SKM-1 treated with dmso at 0.1 percent for 144 hours (cell line): ENCODE data around the gene C4orf50.
"Not testable (repeated sequence)": the region's sequence is repeated elsewhere in the genome, so short reads cannot be mapped to it uniquely, and the experiment has no call there.

Source experiments
- DNase-seq: peaks from one replicate; lab custom pipeline; 2025; ENCODE audit not compliant: unreplicated experiment; lab: John Stamatoyannopoulos, UW

Gene C4orf50

DNA sequence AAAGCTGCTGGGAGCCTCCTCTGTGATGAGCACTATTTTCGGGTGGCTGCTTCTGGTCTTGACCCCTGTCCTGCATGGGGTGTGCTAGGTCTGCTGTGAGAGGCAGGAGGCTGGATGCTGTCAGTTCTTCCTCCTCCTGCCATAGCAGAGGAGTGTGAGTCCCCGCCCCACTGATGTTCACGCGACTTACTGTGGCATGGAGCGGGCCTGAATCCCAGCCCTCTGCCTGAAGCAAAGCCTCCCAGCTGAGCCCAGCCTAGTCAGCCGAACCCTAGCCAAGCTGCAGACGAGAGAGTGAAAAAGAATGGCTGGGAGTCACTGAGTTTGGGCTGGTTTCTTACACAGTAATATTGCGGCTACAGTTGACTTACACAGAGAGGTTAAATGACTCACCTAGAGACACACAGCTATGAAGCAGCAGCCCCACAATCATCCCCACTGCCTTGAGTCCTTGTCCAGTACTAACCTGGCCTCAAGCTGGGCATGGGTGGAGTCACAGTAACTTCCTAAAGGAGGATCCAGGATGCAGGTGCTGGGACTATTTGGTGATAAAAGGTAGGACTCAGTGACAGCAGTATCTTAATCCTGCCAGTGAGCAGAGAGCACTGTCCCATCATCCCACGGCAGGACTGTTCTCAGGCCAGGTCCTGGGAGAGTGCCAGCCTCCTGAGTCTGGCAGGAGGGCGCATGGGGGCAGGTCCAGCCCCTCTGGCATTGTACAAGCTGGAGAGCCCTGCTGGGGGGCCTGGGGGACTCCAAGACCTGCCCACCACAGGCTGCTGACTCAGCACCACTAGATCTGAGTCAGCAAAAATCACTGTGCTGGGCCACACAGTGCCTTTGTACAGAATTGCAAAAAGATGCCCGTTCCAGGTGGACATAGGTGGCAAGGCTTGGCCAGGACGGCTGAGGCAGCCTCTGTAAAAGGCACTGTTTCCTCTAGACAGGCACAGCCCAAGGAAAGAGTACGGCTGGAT is 65.0 kb downstream of the C4orf50 start:
- no peak for DNase-seq

DNA sequence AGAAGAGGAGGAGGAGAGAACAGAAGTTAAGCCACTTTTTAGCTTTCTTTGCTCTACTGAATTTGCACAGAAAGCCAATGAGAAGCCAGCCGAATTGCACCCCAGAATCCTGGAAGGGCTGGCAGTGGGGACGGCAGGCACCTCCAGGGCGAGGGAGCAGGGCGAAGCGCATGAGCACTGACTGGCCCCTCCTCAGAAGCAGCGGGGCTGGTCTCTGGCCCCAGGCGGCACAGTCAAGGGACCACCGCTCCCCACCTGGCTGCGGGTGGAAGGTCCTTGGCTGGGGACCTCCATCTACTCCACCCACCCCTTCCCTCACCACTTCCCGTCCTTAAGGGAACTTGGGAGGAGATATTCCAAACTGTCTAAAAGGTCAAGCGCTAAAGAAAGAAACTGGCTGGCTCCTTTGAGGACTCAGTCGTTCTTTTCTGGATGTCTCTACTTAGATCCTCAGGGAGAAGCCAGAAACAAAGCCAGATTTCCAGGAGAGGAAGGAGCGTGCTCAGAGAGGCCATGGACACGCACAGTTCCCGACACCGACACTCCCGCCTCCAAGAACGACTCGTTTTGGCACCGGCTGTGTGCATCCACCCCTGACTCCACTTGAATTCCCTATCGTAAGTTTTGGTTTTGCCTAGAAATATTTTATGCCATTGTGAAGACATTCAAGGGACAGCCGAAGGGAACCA is 65.8 kb downstream of the C4orf50 start:
- DNase-seq, result no peak

DNA sequence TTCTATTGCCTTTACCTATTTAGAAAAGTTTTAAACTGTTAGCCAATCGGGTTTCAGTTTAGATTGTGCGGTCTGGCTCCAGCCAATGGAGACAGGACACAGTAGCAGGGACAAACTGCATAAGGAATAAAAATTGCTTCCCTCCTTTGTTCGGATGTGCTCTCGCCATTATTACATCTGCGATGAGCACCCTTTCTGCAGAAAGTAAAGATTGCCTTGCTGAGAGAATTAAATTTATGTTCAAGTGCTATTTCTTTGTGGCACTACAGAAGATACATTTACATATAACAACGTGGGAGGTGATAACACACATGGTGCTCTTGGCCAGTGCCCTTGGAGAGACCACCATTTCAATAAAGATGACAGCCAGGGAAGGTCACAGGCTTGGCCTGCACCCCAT is 71.6 kb downstream of the C4orf50 start:
- DNase-seq, result not testable (repeated sequence)

DNA sequence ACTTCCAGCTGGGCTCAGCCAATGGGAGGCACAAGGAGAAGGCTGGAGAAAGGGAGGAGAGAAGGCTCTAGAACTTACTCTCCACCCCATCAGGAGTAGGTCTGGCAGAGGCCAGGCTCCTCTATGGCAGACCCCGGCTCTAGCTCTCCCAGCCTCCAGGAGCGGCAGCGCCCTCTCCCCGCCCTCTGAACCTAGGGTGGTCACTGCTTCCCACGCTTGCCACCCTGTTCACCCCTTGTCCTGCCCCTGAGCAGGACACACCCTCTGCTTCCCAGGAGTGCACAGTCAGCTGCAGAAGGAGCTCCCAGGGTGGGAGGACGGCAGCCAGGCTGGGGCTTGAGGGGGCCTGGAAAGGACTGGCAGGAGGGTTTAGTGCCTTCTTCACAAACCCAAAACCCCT is 72.3 kb downstream of the C4orf50 start:
- DNase-seq, result no peak

DNA sequence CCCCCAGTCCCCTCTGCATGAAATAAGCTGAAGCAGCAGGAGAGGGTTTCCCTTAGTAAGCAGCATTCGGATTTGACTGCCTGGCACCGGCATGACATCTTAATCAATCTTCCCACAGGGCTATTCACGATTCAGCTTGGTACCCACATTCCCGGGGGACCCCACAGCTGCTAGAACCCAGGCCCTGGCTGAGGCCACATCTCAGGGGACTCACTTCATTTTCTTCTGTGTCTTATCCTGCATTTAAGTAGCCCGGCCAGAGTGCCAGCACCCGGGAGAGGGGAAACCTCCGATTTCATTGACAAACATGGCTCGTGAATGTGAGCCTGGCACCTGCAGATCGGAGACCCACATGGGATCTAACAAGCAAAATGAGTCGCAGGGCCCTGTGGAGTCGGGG is 73.1 kb downstream of the C4orf50 start:
- no peak for DNase-seq

DNA sequence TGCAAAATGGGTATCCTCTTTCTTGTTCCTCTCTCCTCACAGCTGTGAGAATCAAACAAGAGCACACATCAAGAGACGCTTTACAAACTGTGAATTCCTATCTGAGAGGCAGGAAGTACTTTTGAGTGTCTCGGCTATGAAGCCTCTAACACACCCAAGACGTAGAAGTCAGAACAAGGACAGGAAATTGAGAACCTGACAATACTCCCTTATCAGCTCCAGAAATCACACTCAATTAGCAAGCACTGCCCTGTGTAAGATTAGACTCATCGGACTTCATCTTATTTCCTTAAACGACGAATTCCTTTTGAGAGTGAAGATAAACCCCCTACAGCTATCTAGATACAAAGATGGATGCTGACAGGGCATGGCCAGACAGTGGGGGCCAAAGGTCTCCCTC is 74.7 kb downstream of the C4orf50 start:
- no peak for DNase-seq

DNA sequence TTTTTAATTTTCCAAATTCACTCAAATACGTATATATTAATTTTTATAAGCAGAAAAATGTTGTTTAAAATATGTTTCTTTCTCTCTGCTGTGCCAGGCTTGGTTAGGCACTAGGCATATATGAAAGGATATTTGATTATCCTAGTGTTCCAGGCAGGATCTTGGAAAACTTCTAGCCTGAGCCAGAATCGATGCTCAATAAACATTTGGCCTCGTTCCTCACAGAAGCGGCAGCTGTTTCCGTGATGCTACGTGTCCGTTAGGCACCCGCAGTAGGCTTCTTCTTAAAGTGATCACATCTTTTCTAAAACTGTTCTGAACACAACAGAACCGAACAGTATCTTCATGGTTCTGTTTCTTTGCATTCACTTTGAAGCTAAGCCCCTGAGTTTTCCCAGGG is 75.3 kb downstream of the C4orf50 start:
- no peak for DNase-seq

DNA sequence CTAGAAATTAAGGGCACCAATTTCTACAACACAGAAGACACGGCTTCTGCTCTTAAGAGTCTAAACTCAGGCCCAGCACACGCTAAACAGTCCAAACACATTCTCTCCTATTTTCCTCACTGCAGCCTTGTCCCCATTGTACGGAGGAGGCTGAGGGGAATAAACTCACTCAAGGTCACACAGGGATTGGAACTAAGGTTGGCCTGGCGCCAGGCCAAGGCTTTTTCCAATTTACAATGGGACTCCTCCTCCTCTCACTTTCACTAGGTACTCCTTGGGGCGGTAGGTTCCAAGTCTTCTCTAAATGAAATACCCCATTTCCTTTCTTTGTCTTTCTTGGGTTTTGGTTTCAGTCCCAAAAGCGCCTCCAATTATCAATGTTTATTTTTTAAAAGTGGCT is 76.6 kb downstream of the C4orf50 start:
- no peak for DNase-seq

DNA sequence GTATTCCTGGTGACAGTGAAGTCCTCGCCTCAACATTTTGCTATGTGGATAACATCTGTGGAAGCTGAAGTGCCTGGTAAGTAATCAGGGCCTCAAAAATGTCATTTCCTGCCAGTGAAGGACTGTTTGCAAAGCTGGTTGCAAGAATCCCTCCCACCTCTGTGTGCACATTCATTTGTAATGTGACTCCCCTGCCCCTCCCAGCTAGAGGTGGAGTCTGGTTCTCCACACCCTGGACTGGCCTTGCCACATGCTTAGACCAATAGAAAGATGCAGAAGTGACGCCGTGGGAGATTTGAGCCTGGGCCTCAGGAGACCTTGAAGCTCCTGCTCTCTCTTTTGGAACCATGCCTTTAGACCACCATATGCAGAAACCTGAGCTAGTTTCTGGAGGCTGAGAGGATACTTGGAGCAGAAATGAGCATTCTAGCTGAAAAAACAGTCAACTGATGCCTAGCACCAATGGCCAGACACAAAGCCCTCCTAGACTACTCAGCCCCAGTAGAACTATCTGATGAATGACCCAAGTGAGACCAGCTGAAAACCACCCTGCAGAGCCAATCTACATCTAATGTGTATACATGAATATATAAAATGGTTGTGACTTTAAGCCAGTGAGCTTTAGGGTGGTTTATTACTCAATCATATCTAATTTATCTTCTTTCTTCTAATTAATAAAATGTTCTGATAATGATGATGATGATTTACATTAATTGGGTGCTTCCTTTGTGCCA is 77.6 kb downstream of the C4orf50 start:
- DNase-seq, result no peak

DNA sequence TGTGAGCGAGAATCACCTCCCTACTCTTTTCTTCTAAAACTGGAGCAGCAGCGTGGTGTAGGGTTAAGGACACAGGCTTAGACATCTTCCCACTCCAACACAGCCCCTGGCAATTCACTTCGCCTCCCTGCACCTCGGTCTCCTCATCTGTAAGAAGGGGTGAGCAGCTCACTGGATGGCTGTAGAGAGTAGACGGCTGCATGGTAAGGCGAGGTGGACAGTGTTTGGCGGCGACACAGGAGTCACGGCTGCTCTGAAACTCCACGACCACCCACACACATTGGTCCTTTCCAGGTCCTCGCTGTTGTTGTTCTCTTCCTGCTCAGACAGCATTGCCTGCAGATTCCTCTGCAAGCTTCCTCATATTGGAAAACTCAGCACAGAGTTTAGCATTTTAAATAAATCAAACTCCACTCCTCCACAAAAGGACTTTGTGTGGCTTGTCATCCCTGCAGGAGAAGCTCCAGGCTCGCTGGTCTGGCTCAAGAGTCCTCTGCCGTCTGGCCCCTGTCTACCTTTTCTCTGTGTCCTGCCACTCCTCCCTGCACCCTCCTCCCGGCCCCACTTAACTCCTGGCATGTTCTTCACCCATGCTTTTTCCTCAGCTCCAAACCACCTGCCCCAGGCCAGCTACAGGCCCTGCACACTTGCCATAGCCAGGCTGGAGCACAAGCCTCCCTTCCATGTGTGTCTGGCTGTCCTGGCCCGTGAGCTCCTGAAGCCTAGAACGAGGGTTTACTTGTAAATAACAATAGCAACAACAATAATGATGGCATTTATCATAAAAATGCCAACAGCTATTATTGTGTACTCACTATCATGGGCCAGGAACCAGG is 84.0 kb downstream of the C4orf50 start:
- no peak for DNase-seq

DNA sequence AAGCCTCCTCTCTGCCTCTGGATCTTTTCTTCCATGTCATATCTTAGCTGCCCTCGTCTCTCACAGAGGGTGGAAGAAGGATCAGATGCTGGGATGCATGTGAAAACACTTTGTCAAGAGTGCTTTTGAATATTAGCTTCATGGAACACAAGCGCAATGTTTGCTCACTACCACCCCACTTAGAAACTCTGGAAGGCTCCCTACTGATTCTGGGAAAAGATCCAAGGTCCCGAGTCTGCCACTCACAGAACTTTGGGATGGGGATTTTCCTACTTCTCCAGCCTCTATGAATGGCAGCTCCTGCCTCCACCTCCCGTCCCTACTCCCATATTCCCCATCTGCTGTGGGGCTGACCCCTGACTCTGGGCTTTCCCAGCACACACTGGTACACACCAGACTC is 85.1 kb downstream of the C4orf50 start:
- DNase-seq, result no peak

DNA sequence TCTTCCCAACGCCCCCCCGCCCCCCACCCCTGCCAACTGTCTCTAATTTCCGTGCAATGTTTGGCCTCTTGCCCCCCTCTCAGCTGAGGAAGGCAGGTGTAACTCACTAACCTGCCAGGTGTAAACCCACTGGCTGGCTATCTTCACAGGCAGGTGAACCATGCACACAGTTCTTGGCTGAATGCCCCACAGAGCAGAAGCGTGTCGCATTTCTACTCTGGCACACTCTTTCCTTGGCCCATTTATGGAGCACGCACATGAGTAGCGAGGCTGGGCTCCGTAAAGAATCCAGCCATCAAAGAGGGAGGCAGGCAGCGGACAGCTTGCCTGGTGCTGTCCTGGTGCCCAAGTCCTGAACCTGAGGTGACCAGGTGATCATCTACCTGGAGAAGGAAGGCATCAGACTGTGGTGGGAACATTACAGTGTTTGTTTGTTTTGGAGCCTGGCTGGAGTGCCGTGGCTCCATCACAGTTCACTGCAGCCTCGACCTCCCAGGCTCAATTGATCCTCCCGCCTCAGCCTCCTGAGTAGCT is 86.1 kb downstream of the C4orf50 start:
- no peak for DNase-seq

DNA sequence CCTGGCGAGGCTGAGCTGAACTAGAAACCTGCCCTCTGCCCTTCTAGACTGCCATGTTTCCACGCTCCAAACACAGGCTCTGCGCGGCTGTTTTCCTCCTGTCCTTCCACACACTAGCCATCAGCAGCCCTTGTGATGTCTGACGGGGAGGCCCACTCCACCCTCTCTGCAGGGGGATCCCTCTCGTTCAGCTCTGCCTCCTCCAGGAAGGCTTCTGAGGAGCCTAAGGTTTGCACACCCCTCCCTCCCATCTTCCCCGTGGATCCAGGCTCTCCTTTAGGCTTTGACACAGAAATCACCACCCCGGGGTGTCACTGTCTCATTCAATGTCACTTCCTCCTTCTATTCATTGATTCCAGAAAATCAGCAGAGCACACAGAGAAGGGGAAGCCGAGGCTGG is 86.7 kb downstream of the C4orf50 start:
- DNase-seq, result no peak

DNA sequence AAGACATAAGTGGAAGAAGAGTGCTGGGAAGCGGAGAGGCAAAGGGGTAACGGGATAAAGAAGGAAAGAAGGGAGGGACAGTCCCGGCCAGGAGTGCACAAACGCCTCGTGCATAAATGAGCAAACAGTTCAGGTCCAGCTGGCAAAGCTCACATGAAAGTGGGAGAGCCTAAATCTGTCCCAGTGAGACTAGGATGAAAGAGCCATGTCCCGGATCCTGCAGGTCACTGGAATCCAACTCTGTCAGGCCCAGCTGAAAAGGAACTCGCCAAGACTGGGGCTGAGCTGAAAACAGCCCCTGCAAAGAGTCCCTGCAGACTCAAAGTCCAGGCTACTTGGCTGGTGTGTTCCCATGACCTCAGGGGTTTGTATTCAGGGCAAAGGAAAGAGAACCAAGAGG is 87.4 kb downstream of the C4orf50 start:
- no peak for DNase-seq

DNA sequence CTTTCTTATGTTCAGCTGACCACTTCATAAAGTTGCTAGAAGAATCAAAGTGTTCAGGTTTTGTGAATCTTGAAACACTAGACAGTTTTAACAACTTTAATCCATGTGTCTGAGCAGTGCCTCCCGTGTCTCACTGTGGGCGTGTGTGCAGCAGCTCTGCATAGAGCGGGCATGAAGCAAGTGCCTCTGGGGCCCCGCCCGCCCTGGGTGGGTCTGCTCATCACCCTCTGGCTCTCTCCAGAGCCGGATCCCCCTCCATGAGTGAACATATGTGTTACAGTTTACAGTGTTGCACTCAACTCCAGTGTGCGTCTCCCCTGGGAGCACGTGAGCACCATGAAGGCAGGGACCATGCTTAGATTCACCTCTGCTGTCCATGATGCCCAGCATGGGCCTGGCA is 87.8 kb downstream of the C4orf50 start:
- DNase-seq, result no peak

DNA sequence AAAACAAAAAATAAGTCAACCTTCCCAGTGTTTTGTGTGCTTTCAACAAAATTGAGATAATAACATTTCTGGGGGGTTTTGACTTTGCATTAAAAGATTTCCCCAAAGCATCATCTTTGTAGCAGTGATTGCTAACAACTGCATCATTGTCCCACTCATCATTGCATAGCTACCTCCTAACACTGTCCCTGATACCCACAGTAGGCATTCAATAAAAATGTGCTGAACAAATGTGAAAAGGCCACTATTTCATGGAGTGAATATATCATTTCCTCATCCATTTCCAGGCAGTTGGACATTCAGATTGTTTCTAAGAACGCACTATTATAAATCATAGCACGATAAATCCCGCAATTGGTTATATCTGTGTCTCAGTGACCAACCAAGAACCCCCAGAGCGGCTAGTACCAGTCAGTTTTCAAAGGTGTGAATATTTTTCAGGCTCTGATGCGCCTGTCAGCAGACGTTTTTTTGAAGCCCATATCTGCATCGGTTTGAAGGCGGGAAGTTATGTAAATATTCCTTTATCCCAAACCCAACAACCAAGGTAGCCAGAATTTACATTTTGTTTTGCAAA is 89.3 kb downstream of the C4orf50 start:
- no peak for DNase-seq

DNA sequence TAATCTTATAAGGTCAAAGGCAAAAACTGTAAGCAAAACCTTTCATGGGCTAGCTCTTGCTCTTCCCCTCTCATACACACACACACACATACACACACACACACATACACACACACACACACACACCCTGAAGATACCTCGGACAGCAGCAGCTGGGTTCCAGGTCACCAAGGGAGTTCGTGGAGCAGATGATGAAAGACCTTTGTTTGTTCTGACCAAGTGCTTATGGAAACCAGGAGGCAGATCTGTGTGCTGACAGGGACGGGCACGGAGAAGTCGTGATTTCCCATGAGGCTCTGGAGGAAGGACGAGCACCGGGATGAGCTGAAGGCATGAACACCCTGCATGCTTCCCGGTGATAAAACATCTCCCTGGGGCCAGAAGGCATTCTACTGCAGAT is 90.0 kb downstream of the C4orf50 start:
- DNase-seq, result no peak

DNA sequence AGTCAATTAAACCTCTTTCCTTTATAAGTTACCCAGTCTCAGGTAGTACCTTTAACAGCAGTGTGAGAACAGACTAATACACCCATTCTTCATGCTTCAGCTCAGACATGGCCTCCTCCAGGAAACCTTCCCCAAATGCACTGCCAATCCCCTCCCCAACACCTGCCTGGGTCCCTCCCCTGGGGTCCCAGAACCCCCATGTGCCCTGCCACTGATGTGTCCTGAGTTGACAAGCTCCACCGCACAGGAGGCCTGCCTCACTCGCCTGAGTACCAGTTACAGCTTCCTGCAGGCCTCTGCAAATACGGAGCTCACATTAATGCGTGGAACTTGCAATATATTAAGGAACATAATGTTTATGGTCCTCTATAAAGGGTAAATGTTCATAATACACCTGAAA is 90.5 kb downstream of the C4orf50 start:
- DNase-seq, result no peak

DNA sequence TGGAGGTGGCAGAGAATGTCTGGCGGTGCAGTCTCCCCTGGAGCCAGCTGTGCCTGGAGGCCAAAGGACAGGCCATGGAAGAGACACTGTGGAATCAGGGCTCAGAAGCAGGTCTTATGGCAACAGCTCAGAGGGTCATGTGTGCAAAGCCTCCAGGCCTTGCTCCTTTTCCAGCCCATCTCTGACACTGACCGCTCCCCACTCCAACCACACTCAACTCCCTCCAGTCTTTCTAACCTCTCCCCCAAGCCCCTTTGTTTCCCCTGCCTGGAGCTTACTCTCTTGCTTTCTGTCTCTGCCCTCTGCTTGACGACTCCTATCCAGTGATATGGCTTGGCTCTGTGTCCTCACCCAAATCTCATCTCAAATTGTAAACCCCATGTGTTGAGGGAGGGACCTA is 91.1 kb downstream of the C4orf50 start:
- DNase-seq, result no peak

DNA sequence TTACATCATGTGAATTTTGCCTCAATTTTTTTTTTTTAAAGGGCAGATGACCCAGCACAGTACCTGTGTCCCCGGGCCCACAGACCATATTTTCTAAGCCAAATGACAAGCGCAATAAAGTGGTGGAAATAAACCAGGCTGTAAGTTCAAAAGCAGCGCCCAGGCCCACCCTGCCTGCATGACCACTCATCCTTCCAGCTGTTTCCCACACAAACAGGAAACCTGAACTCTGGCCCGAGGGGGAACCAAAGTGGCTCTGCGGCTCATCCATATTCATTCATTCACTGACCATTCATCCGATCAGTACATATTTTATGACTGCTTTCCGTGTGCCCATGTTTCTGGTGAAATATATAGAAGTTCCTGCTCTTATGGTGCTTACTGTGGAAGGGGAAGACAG is 91.6 kb downstream of the C4orf50 start:
- no peak for DNase-seq
